Central memory CD8-positive, alpha-beta T cell (primary cell): Measurements from ENCODE around the gene IL20.
A peak's percentile ranks its signal among the peaks of the same experiment; 100 is the strongest.

Experiments used
- ATAC-seq: fragments of 150-1000 bp; cut with Tn5 transposase; replicated peaks from 2 replicates; pipeline ENCODE4 v1.10.0; 2022; ENCODE audit warnings: mild to moderate bottlenecking, moderate FRiP score, moderate number of reproducible peaks; ENCODE audit not compliant: poor library complexity, severe bottlenecking; ENCODE audit errors: extremely low read depth
- DNase-seq, 2 donors: peaks; one replicate each; pipeline ENCODE4 v3.0.0; 2021; ENCODE audit warnings: low spot score in 2 of 2
- H3K27ac Mint-ChIP-seq: one replicate; pipeline ENCODE4 v1.8.0; 2022; ENCODE audit warnings: low read depth, mild to moderate bottlenecking, moderate library complexity, mixed read lengths
- H3K27me3 Mint-ChIP-seq: one replicate; pipeline ENCODE4 v1.8.0; 2022; ENCODE audit warnings: mixed read lengths
- H3K36me3 Mint-ChIP-seq: one replicate; pipeline ENCODE4 v1.8.0; 2022; ENCODE audit warnings: mild to moderate bottlenecking, moderate library complexity, mixed read lengths; ENCODE audit not compliant: insufficient read depth
- H3K4me1 Mint-ChIP-seq: one replicate; pipeline ENCODE4 v1.8.0; 2022; ENCODE audit warnings: mixed read lengths
- H3K4me3 Mint-ChIP-seq: one replicate; pipeline ENCODE4 v1.8.0; 2022; ENCODE audit warnings: mild to moderate bottlenecking, moderate library complexity, mixed read lengths
- H3K9me3 Mint-ChIP-seq: one replicate; pipeline ENCODE4 v1.8.0; 2022; ENCODE audit warnings: mixed read lengths

The IL20 gene

GRCh38 chr1:206913766-206914537 is 48.5 kb downstream of the IL20 start:
- Mint-ChIP-seq H3K36me3 (peaks cover 72% of the 10 kb centered on the region), H3K27ac (no peak overlapping the region)
- ATAC-seq, result no peak

GRCh38 chr1:206915030-206915735 is 49.8 kb downstream of the IL20 start:
- ATAC-seq (no peak), DNase-seq (no peak)
- no peak overlapping the region for H3K27ac Mint-ChIP-seq
- no peaks in the 10 kb centered on the region for H3K27me3 Mint-ChIP-seq
- peaks cover 70% of the 10 kb centered on the region for H3K36me3 Mint-ChIP-seq
- no peaks in the 10 kb centered on the region for H3K9me3 Mint-ChIP-seq
- no peak overlapping the region for H3K4me3 Mint-ChIP-seq
- peaks cover 88% of the 10 kb centered on the region for H3K4me1 Mint-ChIP-seq

More at GRCh38 chr1:206913766-206914537, 48.5 kb downstream of the IL20 start:
- Mint-ChIP-seq H3K9me3 (no peaks in the 10 kb centered on the region), H3K4me1 (peaks cover 84% of the 10 kb centered on the region), H3K4me3 (peak overlapping the region; percentile 5), H3K27me3 (no peaks in the 10 kb centered on the region)
- no peak for DNase-seq

GRCh38 chr1:206916000-206916709 is 50.7 kb downstream of the IL20 start:
- no peak for ATAC-seq
- Mint-ChIP-seq H3K27ac (no peak overlapping the region), H3K9me3 (no peaks in the 10 kb centered on the region)

GRCh38 chr1:206918076-206918475 is 52.7 kb downstream of the IL20 start:
- Mint-ChIP-seq H3K36me3 (peaks cover 54% of the 10 kb centered on the region), H3K4me1 (peaks cover 69% of the 10 kb centered on the region)

More at GRCh38 chr1:206916000-206916709, 50.7 kb downstream of the IL20 start:
- H3K27me3 Mint-ChIP-seq, result no peaks in the 10 kb centered on the region
- DNase-seq, result no peak
- peaks cover 88% of the 10 kb centered on the region for H3K4me1 Mint-ChIP-seq
- no peak overlapping the region for H3K4me3 Mint-ChIP-seq
- peaks cover 67% of the 10 kb centered on the region for H3K36me3 Mint-ChIP-seq

More at GRCh38 chr1:206918076-206918475, 52.7 kb downstream of the IL20 start:
- no peak for ATAC-seq
- no peak for DNase-seq
- no peaks in the 10 kb centered on the region for H3K9me3 Mint-ChIP-seq
- H3K27me3 Mint-ChIP-seq, result no peaks in the 10 kb centered on the region
- no peak overlapping the region for H3K4me3 Mint-ChIP-seq
- H3K27ac Mint-ChIP-seq, result no peak overlapping the region
